NK-92 treated with Interleukin-12 subunit alpha and Interleukin-12 subunit beta, amount 100 ng/mL, for 24 hours (cell line): ENCODE results near the gene MAPKAP1.
"Not testable (repeated sequence)": the region's sequence is repeated elsewhere in the genome, so short reads cannot be mapped to it uniquely, and the experiment has no call there.

Experiments used
- DNase-seq: peaks from one replicate; lab custom pipeline; 2025; lab: John Stamatoyannopoulos, UW

MAPKAP1 gene

GRCh38 chr9:125730168-125730567 is 23.2 kb upstream of the MAPKAP1 start:
- no peak for DNase-seq

GRCh38 chr9:125726456-125727132 is 19.6 kb upstream of the MAPKAP1 start:
- DNase-seq = no peak

- DNase-seq = no peak
These were observed 430 bp upstream of the MAPKAP1 start for GRCh38 chr9:125707472-125707804.

GRCh38 chr9:125705893-125706292 is 1.1 kb downstream of the MAPKAP1 start:
- no peak for DNase-seq

DNA sequence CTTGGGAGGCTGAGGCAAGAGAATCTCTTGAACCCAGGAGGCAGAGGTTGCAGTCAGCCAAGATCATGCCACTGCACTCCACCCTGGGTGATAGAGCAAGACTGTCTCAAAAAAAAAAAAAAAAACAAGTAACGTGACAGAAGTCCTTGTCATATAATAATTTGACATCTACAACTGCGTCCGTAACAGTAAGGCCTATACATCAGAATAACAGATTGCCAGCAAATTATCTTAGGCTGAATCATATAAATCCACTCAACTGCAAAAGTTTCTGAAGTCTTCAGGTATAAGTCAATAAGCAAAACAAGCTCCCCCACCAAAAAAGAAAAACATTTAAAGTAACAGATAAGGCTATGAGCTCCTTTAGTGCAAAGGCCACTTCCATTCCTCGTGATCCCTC is 3.3 kb downstream of the MAPKAP1 start:
- DNase-seq = no peak

DNA sequence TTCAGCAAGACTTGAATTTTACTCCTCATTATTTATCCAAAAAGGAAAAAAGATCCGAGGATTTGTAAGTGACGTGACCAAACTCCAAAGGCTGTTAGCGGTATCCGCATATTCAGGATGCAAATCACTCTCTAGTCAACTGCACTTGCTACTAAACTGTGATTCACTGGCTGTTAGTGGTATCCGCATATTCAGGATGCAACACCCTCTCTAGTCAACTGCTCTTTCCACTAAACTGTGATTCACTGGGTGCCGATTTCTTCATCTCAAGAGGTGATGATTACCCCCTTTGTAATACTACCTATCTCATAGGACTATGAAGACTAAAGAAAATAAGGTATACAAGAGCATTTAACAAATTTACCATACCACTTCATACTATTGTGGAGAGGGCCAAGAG is 5.7 kb downstream of the MAPKAP1 start:
- DNase-seq = no peak

- no peak for DNase-seq
These were observed 6.2 kb downstream of the MAPKAP1 start for GRCh38 chr9:125700791-125701190.

- DNase-seq = no peak
These were observed 7.1 kb downstream of the MAPKAP1 start for GRCh38 chr9:125699870-125700269.

- no peak for DNase-seq
These were observed 10.8 kb downstream of the MAPKAP1 start for GRCh38 chr9:125696106-125696647.

DNA sequence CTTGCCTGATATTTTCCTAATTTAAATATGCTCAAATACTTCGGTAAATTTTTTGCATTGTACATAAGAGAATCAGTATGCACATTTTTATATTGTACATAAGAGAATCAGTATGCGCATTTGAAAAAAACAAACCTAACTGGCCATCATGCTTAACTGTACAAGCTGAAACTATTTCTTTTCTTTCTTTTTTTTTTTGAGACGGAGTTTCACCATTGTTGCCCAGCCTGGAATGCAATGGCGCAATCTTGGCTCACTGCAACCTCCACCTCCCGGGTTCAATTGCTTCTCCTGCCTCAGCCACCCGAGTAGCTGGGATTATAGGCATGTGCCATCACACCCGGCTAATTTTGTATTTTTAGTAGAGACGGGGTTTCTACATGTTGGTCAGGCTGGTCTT is 11.5 kb downstream of the MAPKAP1 start:
- DNase-seq = not testable (repeated sequence)

GRCh38 chr9:125694478-125694877 is 12.5 kb downstream of the MAPKAP1 start:
- DNase-seq = no peak

- not testable (repeated sequence) for DNase-seq
These were observed 13.5 kb downstream of the MAPKAP1 start for GRCh38 chr9:125693492-125693891.

DNA sequence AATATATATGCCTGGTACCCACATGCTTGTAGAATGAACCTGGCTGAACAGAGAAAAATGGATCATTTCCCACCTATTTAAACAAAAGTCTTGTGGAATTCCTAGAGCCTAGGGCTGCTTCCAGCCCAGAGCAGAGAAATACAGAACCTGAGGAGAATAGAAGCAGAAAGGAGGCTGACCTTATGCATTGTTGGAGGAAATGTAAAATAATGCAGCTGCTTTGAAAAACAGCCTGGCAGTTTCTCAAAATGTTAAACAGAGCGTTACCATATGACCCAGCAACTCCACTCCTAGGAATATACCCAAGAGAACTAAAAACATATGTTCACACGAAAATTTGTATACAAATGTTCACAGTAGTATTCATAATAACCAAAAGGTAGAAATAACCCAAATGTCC is 15.1 kb downstream of the MAPKAP1 start:
- DNase-seq = no peak

DNA sequence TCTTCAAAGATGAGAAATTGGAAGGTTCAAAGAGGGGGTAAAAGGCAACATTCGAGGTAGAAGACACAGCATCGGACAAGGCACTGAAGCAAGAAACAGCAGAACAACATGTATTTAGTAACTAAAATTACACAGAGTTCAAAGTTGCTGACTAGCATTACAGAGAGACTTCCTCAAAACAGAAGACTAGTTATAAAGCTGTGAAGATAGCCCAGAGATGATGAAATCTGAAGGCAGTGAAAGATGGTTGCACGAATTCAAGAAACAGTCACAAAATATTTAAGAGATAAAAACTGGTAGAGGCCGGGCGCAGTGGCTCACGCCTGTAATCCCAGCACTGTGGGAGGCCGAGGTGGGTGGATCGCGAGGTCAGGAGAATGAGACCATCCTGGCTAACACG is 16.3 kb downstream of the MAPKAP1 start:
- no peak for DNase-seq

DNA sequence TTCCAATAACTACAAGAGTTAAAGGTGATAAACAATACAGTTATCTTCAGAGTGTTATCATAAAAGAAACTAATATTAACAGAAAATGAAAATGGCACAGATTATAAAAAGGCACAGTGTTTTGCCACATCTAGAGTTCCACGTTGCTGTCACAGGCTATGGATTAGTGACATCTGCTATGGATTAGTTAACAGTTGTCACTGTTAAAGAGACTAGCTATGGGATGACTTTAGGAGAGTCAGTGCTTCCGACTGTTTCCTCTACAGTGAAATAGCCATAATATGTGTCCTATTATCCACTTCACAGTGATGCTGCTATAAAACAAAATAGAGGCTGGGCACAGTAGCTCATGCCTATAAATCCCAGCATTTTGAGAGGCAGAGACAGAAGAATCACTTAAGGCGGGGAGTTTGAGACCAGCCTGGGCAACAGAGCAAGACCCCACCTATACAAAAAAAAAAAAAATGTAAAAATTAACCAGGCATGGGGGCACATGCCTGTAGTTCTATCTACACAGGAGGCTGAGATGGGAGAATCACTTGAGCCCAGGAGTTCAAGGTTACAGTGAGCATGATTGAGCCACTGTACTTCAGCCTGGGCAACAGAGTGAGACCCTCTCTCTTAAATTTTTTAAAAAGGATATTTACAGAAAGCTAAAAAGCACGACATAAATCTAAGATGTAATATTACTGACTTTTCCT is 19.7 kb downstream of the MAPKAP1 start:
- no peak for DNase-seq

DNA sequence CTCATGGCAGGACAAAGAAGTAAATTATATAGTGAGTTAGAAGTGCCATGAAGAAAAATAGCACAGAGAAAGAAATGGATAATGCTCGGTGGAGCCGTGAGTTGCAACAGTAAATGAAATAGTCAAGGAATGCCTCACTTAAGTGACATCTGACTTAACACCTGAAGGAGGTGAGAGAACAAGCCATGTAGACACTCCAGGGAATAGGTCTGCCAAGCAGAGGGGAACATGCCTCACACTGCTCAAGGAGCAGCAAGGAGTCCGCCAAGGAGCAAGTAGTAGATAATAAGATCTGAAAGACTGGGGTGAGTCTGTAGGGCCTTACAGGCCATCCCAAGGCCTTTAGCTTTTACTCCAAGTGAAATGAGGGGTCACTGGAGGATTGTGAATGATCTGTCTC is 21.8 kb downstream of the MAPKAP1 start:
- no peak for DNase-seq

GRCh38 chr9:125683486-125683885 is 23.5 kb downstream of the MAPKAP1 start:
- DNase-seq = no peak

- no peak for DNase-seq
These were observed 24.7 kb downstream of the MAPKAP1 start for GRCh38 chr9:125682340-125682739.

- no peak for DNase-seq
These were observed 25.4 kb downstream of the MAPKAP1 start for GRCh38 chr9:125681657-125682056.

DNA sequence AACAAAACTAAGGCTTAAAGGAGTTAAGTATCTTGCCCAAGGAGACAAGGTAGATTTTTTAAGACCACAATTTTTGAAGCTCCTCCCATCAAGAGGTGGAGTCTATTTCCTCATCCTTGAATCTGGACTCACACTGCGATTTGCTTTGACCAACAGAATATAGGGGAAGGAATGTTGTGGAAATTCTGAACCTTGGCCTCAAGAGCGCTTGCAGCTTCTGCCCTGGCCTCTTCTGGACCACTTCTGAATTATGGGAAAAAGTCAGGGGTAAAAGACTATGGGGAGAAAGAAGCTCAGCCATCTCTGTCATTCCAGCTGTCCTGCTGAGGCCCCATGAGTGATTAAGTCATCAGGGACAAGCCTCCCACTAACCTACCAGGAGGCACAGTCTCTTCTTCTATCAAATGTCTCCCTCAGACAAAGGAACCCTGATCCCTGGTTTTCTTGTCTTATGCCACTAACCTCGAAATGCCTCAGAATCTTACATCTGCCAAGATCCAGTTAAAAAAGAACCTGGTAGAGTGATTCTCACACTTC is 25.9 kb downstream of the MAPKAP1 start:
- DNase-seq = no peak

DNA sequence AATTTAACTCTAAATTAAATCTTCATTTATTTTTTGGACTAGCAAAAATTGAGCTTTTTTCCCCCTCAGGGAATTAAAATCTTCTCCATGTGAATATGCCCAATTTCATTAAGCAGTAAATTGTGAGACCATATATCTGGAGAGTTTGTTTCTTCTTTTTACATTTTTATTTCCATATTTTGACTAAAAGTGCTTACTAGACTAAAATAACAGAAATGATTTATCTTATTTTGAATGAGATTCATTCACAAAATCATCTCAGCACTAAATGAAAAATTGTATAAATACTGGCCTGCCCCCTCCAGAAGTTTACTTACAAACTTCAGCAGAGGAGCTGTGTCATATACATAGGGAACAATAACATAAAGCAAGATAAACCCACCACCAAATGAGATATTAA is 26.6 kb downstream of the MAPKAP1 start:
- no peak for DNase-seq

DNA sequence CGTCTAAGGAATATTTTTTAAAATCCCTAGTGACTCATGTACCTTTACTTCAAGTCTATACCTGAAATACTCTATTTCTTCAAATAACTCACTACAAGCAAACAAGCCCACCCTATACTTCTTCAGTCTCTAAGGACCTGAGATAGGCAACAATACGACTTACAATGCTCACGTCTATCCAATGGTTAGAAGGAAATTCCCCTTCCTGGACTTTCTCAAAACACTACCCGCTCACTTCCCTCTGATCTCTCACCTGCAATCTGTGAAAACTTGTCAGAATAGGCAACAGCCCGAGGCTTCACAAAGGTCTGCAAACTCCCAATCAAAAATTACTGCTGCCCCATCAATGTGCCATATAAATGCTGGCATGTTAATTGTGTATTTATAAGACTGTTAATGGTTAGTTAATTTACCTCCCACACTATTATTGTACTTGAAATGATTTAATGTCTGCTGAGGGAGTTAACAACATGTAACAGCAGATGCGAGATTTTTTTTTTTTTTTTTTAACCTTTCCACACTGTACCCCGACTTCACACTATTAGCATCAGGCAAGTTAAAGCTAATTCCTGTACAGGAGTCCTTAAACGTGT is 27.3 kb downstream of the MAPKAP1 start:
- DNase-seq = no peak
